GM19240 (cell line): ENCODE results near the gene PTH2R.
"Not testable (repeated sequence)": the region's sequence is repeated elsewhere in the genome, so short reads cannot be mapped to it uniquely, and the experiment has no call there.

ENCODE experiments used
- DNase-seq: peaks from one replicate; pipeline ENCODE4 v3.0.0; 2011; ENCODE audit warnings: low spot score; ENCODE audit not compliant: insufficient read length

PTH2R gene

GRCh38 chr2:208389940-208390339, 16.7 kb upstream of the PTH2R start:
- no peak for DNase-seq

GRCh38 chr2:208392300-208392699, 14.3 kb upstream of the PTH2R start:
- DNase-seq, result no peak

GRCh38 chr2:208396796-208397195, 9.8 kb upstream of the PTH2R start:
- not testable (repeated sequence) for DNase-seq

GRCh38 chr2:208399201-208399600, 7.4 kb upstream of the PTH2R start:
- DNase-seq, result no peak

DNA sequence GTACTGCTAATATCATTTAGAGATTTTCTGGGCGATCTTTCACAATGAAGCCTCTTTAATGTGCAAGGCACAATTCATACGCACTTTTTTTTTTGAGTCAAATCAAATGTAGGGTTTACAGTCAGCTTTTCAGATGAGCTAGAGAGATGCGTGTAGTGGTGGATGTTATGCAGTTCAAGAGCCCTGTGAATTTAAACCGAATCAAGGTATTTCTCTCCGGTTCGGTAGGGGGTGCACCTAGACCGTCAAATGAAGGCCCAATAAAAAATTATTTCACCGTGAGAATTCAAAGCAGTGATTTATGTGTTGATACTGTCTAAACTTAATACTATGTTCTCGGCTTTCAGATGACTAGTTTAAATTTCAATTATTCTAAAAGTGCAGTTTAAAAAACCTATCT, 1.1 kb downstream of the PTH2R start:
- DNase-seq, result no peak

GRCh38 chr2:208413931-208414330, 7.3 kb downstream of the PTH2R start:
- DNase-seq, result no peak

GRCh38 chr2:208415255-208415654, 8.7 kb downstream of the PTH2R start:
- DNase-seq, result no peak

DNA sequence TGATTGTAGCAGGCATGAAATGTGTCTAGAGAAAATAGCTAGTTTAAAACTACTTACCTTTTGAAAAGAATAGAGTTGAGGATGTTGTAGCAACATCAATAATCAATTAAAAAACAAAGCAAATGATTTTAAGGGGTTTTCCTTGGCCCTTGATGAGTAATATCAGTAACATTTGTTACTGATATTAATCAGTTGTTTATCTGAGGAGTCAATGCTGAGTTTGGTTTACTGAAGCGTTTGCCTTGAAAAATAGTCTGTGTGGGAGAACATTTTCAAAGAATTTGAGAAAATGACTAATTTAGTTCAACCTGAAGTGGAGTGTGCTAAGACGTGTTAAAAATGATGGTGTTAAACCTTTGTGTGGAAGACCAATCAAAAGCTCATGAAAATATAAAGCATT, 9.3 kb downstream of the PTH2R start:
- no peak for DNase-seq

GRCh38 chr2:208426412-208427045, 19.9 kb downstream of the PTH2R start:
- DNase-seq, result no peak

DNA sequence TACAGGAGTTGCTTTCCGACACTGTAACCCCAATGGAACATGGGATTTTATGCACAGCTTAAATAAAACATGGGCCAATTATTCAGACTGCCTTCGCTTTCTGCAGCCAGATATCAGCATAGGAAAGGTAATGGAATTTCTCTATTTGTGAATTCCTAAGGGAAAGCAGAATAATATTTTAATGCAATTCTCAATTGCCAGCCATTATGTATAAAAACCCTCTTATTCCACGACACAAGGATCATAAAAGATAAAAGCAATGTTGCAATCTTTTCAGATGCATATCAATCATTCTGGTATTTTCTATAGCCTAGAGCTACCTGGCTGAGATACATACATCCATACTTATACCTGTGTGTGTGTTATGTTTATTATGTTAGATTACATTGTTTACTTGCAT, 31.2 kb downstream of the PTH2R start:
- no peak for DNase-seq

- no peak for DNase-seq
Measured at GRCh38 chr2:208440716-208441115, 34.1 kb downstream of the PTH2R start.

- DNase-seq, result no peak
Measured at GRCh38 chr2:208441951-208442350, 35.4 kb downstream of the PTH2R start.

GRCh38 chr2:208447447-208447846, 40.9 kb downstream of the PTH2R start:
- DNase-seq, result not testable (repeated sequence)

DNA sequence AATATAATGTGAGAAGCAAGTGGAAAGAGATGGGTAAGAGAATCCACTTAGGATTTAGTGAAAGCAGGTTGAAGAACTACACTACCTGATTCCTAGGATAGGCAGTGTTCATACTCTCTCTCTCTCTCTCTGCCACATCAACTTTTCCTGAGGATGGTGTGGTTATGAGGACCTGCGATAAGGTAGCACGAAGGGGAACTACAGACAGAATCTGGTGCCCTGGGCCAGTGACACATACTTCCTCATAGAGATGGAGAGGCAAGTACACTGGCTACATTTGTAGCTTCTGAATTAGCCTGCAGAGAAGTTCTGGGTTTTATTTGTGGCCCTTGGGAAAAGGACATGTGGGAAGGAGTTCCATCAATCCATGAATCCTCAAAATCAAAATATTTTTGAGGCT, 44.5 kb downstream of the PTH2R start:
- no peak for DNase-seq

GRCh38 chr2:208454861-208455260, 48.3 kb downstream of the PTH2R start:
- DNase-seq, result no peak

DNA sequence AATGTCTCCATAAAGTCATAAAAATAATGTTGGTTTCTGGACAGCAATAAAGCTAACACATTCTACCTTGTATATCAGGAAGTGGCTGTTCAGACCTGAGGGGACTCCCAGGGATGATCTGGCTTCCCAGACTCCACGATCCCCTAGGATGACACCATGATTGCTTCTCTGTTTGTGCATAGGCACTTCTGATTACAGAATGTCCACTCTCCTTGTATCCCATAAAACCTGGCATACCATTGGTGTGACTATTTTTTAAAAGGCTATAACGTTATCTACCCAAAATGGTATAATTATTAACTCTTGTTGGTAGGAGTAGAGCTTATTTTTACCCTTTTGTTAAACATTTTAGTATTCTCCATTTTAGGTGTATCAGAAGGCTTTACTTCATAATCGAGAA, 57.1 kb downstream of the PTH2R start:
- DNase-seq, result no peak

- DNase-seq, result no peak
Measured at GRCh38 chr2:208464205-208464604, 57.6 kb downstream of the PTH2R start.

GRCh38 chr2:208466151-208466919, 59.7 kb downstream of the PTH2R start:
- peak; percentile 3 for DNase-seq

DNA sequence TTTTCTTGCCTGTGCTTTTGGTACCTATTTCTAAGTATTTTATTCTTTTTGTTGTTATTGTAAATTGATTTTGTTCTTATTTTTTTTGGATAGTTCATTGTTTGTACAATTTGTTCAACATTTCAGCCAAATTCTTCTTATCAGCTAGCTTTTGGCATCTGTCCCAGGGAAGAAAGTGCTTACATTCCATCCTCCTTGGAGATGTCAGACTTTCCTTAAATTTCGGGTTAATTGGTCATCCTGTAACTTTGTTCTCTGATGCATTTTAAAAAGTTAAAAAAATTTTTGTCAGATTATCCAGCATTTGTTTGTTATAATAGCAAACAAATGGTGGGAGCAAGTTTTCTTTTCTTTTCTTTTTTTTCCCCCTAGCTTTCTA, 60.3 kb downstream of the PTH2R start:
- DNase-seq, result no peak

DNA sequence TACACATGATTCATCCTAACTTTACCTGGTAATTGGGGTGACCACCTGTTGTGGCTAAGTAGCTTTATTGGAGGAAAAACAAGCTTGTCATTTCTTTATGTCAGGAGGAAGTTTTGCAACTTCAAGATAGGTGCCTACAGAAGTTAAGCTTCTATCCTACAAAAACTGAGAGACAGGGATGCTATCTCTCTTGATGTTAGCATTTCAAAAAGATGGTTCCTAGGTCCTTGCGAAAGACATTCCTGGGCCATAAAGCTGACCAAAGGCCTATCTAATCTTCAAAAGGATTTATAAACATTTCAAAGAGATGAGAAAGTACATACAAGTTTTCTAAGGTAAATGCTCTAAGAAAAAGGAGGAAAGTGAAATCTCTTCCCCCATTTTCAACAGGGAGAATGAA, 61.0 kb downstream of the PTH2R start:
- no peak for DNase-seq

DNA sequence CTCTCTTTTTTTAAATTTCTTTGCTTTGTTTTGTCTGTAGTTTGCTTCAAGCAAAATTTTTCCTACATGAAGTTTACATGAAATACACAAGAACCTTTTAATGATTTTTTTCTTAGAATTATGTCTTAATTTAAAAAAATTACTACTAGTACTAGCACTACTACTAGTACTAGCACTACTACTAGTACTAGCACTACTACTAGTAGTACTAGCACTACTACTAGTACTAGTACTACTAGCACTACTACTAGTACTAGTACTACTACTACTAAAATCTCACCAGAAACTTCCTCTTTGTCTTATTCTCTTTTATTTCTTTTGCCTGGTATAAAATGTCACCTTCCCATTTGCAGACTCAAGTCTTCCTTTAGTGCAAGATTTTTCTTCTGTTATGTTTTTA, 71.1 kb downstream of the PTH2R start:
- DNase-seq, result no peak

- no peak for DNase-seq
Measured at GRCh38 chr2:208479342-208479741, 72.8 kb downstream of the PTH2R start.

- DNase-seq, result not testable (repeated sequence)
Measured at GRCh38 chr2:208481945-208482344, 75.4 kb downstream of the PTH2R start.
